ENCODE measurements around the gene NAV3. TPM values are rescaled to one million over a fixed set of nuclear protein-coding genes. Genes with fewer than 3 reads are reported as not detected.

Gene NAV3
- total and polyA plus RNA-seq, 2 donors (not counting 1 experiment from before 2014, with no cell fraction given): not detected

GRCh38 chr12:78040111-78040510 is 209.4 kb downstream of the NAV3 start:
- Histone ChIP-seq H3K9me3 (ENCODE audit: control extremely low read depth in 1 of 3, control insufficient read depth in 2 of 3, insufficient read depth in 1 of 3, low read length in 2 of 3) (no peaks in the 10 kb centered on the region), H3K27me3 (replicated peaks in 1 of 4; ENCODE audit: control extremely low read depth in 1 of 4, control insufficient read depth in 3 of 4, insufficient read depth in 4 of 4, low read length in 3 of 4) (no peaks in the 10 kb centered on the region), H3K36me3 (replicated peaks in 1 of 2; ENCODE audit: control extremely low read depth in 1 of 2, control insufficient read depth in 1 of 2, extremely low read depth in 1 of 2, insufficient read depth in 2 of 2, low read length in 1 of 2) (no peaks in the 10 kb centered on the region), H3K27ac (ENCODE audit: low read length in 2 of 2) (no peak overlapping the region), H3K4me1 (ENCODE audit: control insufficient read depth in 2 of 2, insufficient read depth in 2 of 2, low read length in 2 of 2) (no peaks in the 10 kb centered on the region), H3K4me2 (replicated peaks; ENCODE audit: low read depth, low read length, poor library complexity, severe bottlenecking) (no peak overlapping the region), H3K79me2 (ENCODE audit: control insufficient read depth, insufficient read depth, low read length) (no peaks in the 10 kb centered on the region), H3K4me3 (ENCODE audit: control extremely low read depth in 1 of 5, extremely low read depth in 1 of 5, insufficient read depth in 1 of 5, low read depth in 2 of 5, low read length in 4 of 5) (no peak overlapping the region), H2AFZ (ENCODE audit: insufficient read depth, low read depth, low read length, poor library complexity, severe bottlenecking) (no peak overlapping the region), H3K9ac (ENCODE audit: low read length) (no peak overlapping the region), H4K20me1 (ENCODE audit: control insufficient read depth, insufficient read depth, low read length, poor library complexity, severe bottlenecking) (no peaks in the 10 kb centered on the region)
- ATAC-seq (ENCODE audit: low read depth) (no peak), DNase-seq (no peak)
- H3K9me3 Mint-ChIP-seq (ENCODE audit: insufficient read depth): no peaks in the 10 kb centered on the region
- H3K27ac Mint-ChIP-seq: no peak overlapping the region
- WGBS (ENCODE audit: insufficient coverage): 100% methylated on average over 1 of the region's 1 CpG
- H3K4me1 Mint-ChIP-seq: no peaks in the 10 kb centered on the region
- intact Hi-C loops (cut with micrococcal nuclease): no loop called here
- CTCF ChIA-PET: no interaction called here
- TF ChIP-seq EZH2 (IDR thresholded peaks at IDR 0.05; ENCODE audit: borderline replicate concordance, insufficient read depth, low read depth, low read length, poor library complexity, severe bottlenecking): no peak
- TF ChIP-seq, protein P1, sequence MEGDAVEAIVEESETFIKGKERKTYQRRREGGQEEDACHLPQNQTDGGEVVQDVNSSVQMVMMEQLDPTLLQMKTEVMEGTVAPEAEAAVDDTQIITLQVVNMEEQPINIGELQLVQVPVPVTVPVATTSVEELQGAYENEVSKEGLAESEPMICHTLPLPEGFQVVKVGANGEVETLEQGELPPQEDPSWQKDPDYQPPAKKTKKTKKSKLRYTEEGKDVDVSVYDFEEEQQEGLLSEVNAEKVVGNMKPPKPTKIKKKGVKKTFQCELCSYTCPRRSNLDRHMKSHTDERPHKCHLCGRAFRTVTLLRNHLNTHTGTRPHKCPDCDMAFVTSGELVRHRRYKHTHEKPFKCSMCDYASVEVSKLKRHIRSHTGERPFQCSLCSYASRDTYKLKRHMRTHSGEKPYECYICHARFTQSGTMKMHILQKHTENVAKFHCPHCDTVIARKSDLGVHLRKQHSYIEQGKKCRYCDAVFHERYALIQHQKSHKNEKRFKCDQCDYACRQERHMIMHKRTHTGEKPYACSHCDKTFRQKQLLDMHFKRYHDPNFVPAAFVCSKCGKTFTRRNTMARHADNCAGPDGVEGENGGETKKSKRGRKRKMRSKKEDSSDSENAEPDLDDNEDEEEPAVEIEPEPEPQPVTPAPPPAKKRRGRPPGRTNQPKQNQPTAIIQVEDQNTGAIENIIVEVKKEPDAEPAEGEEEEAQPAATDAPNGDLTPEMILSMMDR (IDR thresholded peaks at IDR 0.05): no peak
- POLR2A ChIA-PET: no interaction called here
- H3K27me3 Mint-ChIP-seq: no peaks in the 10 kb centered on the region
- no peak overlapping the region for H3K4me3 Mint-ChIP-seq

GRCh38 chr12:78050790-78051189 is 220.1 kb downstream of the NAV3 start:
- Mint-ChIP-seq H3K9me3 (ENCODE audit: insufficient read depth) (peaks cover 9% of the 10 kb centered on the region), H3K4me3 (no peak overlapping the region), H3K27ac (no peak overlapping the region), H3K4me1 (no peaks in the 10 kb centered on the region), H3K27me3 (no peaks in the 10 kb centered on the region)
- ATAC-seq (ENCODE audit: low read depth): no peak
- Histone ChIP-seq H2AFZ (ENCODE audit: insufficient read depth, low read depth, low read length, poor library complexity, severe bottlenecking) (no peak overlapping the region), H3K4me1 (ENCODE audit: control insufficient read depth in 2 of 2, insufficient read depth in 2 of 2, low read length in 2 of 2) (no peaks in the 10 kb centered on the region), H3K79me2 (ENCODE audit: control insufficient read depth, insufficient read depth, low read length) (no peaks in the 10 kb centered on the region), H3K4me3 (ENCODE audit: control extremely low read depth in 1 of 5, extremely low read depth in 1 of 5, insufficient read depth in 1 of 5, low read depth in 2 of 5, low read length in 4 of 5) (no peak overlapping the region), H3K27ac (ENCODE audit: low read length in 2 of 2) (no peak overlapping the region), H3K4me2 (replicated peaks; ENCODE audit: low read depth, low read length, poor library complexity, severe bottlenecking) (no peak overlapping the region), H3K36me3 (replicated peaks in 1 of 2; ENCODE audit: control extremely low read depth in 1 of 2, control insufficient read depth in 1 of 2, extremely low read depth in 1 of 2, insufficient read depth in 2 of 2, low read length in 1 of 2) (no peaks in the 10 kb centered on the region), H3K27me3 (replicated peaks in 1 of 4; ENCODE audit: control extremely low read depth in 1 of 4, control insufficient read depth in 3 of 4, insufficient read depth in 4 of 4, low read length in 3 of 4) (no peaks in the 10 kb centered on the region), H4K20me1 (ENCODE audit: control insufficient read depth, insufficient read depth, low read length, poor library complexity, severe bottlenecking) (no peaks in the 10 kb centered on the region), H3K9me3 (ENCODE audit: control extremely low read depth in 1 of 3, control insufficient read depth in 2 of 3, insufficient read depth in 1 of 3, low read length in 2 of 3) (peaks cover 0 to 9% (median 0%) of the 10 kb centered on the region in 3 donors), H3K9ac (ENCODE audit: low read length) (no peak overlapping the region)
- ChIA-PET POLR2A (no interaction called here), CTCF (no interaction called here)
- DNase-seq: no peak
- intact Hi-C loops (cut with micrococcal nuclease): no loop called here
- 92% methylated on average over 11 of the region's 12 CpGs for WGBS (ENCODE audit: insufficient coverage)
- TF ChIP-seq, protein P1 (IDR thresholded peaks at IDR 0.05): no peak
- no peak for TF ChIP-seq EZH2 (IDR thresholded peaks at IDR 0.05; ENCODE audit: borderline replicate concordance, insufficient read depth, low read depth, low read length, poor library complexity, severe bottlenecking)
